ENCODE results near the gene LINGO1.

Gene LINGO1, protein sequence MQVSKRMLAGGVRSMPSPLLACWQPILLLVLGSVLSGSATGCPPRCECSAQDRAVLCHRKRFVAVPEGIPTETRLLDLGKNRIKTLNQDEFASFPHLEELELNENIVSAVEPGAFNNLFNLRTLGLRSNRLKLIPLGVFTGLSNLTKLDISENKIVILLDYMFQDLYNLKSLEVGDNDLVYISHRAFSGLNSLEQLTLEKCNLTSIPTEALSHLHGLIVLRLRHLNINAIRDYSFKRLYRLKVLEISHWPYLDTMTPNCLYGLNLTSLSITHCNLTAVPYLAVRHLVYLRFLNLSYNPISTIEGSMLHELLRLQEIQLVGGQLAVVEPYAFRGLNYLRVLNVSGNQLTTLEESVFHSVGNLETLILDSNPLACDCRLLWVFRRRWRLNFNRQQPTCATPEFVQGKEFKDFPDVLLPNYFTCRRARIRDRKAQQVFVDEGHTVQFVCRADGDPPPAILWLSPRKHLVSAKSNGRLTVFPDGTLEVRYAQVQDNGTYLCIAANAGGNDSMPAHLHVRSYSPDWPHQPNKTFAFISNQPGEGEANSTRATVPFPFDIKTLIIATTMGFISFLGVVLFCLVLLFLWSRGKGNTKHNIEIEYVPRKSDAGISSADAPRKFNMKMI

DNA sequence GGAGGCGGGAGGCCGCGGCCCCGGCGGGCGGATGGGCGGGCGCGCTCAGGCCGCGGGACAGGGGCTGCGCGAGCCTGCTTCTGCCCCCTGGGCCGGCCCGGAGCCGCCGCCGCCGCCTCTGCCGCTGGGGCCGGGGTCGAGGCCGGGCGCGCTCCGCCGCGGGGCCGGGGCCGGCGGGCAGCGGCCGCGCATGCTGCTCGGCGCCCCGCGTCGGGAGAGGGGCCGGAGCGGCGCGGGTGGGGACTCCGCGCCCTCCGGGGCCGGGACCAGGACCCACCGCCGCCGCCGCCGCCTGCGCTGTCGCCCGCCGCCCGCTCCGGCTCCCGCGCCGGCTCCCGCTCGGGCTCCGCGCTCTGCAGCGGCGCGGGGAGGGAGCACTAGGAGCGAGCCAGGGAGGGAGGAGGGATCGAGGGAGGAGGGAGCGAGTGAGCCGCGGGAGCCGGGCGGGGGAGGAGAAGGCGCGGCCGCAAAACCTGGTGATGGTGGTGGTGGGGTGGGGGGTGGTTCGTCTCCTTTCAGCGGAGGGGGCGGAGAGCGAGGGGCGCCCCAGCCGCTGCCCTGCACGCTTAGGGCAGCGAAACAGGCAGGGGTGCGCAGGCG lies at the start of gene LINGO1:
Gene LINGO1, minus strand, starts transcription at position 379 of the 600 bp plus-strand sequence. CDS start 597 bp downstream, outside the sequence.
- peak within 1 kb of the TSS; percentile 17; the same call in 1 of the 2 replicates for H3K4me3 ChIP-seq (ENCODE audit: low read depth, low read length)
- TF ChIP-seq, protein P1, sequence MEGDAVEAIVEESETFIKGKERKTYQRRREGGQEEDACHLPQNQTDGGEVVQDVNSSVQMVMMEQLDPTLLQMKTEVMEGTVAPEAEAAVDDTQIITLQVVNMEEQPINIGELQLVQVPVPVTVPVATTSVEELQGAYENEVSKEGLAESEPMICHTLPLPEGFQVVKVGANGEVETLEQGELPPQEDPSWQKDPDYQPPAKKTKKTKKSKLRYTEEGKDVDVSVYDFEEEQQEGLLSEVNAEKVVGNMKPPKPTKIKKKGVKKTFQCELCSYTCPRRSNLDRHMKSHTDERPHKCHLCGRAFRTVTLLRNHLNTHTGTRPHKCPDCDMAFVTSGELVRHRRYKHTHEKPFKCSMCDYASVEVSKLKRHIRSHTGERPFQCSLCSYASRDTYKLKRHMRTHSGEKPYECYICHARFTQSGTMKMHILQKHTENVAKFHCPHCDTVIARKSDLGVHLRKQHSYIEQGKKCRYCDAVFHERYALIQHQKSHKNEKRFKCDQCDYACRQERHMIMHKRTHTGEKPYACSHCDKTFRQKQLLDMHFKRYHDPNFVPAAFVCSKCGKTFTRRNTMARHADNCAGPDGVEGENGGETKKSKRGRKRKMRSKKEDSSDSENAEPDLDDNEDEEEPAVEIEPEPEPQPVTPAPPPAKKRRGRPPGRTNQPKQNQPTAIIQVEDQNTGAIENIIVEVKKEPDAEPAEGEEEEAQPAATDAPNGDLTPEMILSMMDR (IDR thresholded peaks at IDR 0.05; ENCODE audit: insufficient read depth, low read depth, low read length, missing control alignments) = no peak
- DNase-seq (ENCODE audit: low read depth) = no peak

DNA sequence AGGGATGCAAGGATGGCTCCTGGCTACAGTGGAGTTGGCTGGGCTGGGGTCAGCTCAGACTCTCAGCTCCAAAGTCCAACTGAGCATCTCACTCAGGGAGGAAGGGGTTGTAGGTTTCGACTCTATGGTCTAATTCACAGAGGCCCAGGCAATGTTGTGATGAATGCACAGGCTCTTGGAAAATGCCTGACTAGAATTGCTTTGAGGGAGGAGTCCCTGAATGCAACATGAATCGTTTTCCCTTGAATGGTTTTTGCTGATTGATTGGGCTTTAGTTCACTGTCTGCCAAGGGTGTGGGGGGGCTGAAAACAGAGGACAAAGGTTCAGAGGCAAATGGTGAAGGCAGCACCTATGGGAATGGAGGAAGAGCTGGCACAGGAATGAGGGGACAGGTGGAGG lies 48.6 kb upstream of the LINGO1 start:
- TF ChIP-seq, protein P1 (IDR thresholded peaks at IDR 0.05; ENCODE audit: insufficient read depth, low read depth, low read length, missing control alignments) = no peak
- DNase-seq (ENCODE audit: low read depth) = no peak
- no peak overlapping the region for H3K4me3 ChIP-seq (ENCODE audit: low read depth, low read length)

DNA sequence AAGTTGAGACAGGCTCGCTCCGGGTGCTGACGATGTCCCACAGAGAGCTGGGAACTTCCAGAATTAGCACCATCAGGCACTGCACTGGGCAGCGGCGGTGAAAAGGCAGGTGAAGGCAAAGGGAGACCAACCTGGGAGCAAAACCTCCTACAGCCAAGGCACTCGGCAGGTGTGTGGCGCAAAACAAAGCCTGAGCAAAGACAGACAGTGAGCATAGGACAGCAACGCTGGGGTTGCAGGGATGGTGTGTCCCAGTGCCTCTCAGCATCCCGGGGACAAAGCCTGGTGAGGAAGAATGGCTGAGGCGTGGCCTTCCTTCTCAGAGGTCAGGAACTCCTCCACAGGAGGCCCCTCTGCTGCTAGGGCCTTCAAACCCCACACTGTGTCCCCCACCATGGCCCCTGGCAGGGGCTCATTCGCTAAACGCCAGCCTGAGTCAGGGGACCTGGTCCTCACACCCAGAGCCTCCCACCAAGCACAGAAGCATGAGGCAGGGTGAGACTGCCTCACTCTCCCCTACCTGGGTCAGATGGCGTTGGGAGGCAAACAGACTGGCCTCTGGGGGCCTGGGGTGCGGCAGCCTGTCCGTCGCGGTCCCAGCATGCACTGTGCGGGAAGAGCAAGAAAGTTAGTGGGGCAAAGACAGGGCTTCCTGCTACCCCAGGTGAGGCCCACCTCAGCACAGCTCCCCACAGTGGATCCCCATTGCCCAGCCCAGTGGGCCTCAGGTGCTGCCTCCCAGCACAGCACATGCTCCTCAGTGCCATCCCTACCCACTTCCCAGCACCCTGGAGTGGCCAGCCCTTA lies 44.1 kb upstream of the LINGO1 start:
- TF ChIP-seq, protein P1 (IDR thresholded peaks at IDR 0.05; ENCODE audit: insufficient read depth, low read depth, low read length, missing control alignments) = no peak
- H3K4me3 ChIP-seq (ENCODE audit: low read depth, low read length) = no peak overlapping the region
- DNase-seq (ENCODE audit: low read depth) = no peak

DNA sequence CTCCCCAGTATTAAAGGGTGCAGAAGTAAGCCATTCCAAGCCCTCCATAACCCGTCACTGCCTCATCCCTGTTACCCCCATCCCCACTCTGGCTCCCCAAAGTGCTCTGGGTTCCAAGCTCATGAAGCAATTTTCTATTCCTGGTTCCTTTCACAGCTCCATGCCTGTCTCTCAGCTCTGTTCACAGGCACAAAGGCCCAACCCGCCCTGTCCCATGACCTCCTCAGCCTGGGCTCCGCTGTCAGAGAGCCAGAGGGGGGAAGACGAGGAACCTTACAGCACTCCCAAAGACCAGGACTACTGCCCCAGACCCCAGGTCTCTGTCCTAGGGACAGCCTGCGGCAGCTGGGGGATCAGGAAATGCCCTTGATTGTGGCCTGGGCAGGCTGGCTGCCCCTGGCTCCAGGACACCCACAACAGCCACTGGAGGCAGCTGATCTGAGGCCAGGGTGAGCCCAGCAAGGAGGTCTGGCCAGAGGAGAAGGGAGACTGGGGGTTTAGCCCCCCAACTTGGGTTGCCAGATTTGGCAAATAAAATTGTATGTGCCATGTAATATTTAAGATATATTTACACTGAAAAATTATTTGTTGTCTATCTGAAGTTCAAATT lies 43.2 kb upstream of the LINGO1 start:
- H3K4me3 ChIP-seq (ENCODE audit: low read depth, low read length) = no peak overlapping the region
- no peak for DNase-seq (ENCODE audit: low read depth)
- TF ChIP-seq, protein P1 (IDR thresholded peaks at IDR 0.05; ENCODE audit: insufficient read depth, low read depth, low read length, missing control alignments) = no peak

DNA sequence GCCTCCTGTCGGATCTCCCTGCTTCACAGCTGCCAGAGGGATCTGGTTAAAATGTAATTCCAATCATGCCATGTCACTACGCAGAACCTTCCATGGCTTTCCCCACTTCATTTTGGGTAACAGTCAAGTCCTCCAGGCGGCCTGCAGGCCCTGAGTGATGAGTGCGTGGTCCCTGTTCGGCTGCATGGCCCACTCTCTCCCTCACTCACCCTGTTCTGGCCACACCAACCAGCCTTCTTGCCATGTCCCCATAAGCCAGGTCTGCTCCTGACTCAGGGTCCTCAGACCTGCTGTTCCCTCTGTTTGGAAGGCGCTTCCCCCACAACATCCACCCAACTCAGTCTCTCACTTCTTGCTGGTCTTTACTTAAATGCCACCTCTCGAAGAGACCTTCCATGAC lies 41.6 kb upstream of the LINGO1 start:
- DNase-seq (ENCODE audit: low read depth) = no peak
- TF ChIP-seq, protein P1 (IDR thresholded peaks at IDR 0.05; ENCODE audit: insufficient read depth, low read depth, low read length, missing control alignments) = no peak
- H3K4me3 ChIP-seq (ENCODE audit: low read depth, low read length) = no peak overlapping the region

DNA sequence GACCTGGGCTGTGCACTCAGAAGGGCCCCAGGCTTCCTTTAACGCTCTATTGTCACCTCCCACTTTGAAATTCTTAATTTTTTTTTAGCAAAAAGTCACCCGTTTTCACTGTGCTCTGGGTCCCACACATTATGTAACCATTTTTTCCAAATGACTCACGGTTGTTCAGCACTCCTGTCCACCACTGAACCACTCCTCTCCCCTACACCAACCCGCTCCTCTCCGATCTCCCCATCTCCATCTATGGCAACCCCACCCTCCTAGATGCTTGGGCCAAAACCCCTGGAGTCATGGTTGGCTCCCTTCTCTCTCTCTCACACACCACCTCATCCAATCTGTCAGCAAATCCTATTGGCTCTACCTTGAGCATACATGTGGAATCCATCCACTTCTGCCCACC lies 41.2 kb upstream of the LINGO1 start:
- TF ChIP-seq, protein P1 (IDR thresholded peaks at IDR 0.05; ENCODE audit: insufficient read depth, low read depth, low read length, missing control alignments) = no peak

More for the DNA sequence above, 41.2 kb upstream of the LINGO1 start:
- no peak for DNase-seq (ENCODE audit: low read depth)
- no peak overlapping the region for H3K4me3 ChIP-seq (ENCODE audit: low read depth, low read length)
